GM21786 (cell line): ENCODE measurements around the gene LRRC46.

Experiments used
- ATAC-seq: cut with Tn5 transposase; IDR thresholded peaks from one replicate; pipeline ENCODE4 v1.9.1; 2021; ENCODE audit not compliant: unreplicated experiment

The LRRC46 gene

GRCh38 chr17:47850692-47851573, 19.5 kb downstream of the LRRC46 start, which contains the start of gene SP6:
Gene SP6, minus strand, starts transcription at chr17:47851163. Its CDS starts 2,734 bp downstream, at chr17:47848429.
- ATAC-seq, result no peak

- ATAC-seq, result no peak
Observed at GRCh38 chr17:47851764-47852112, 20.3 kb downstream of the LRRC46 start.

- no peak for ATAC-seq
Observed at GRCh38 chr17:47852113-47852949, 20.9 kb downstream of the LRRC46 start.

- ATAC-seq, result no peak
Observed at GRCh38 chr17:47853616-47854015, 22.1 kb downstream of the LRRC46 start.

- no peak for ATAC-seq
Observed at GRCh38 chr17:47855737-47856136, 24.3 kb downstream of the LRRC46 start.

GRCh38 chr17:47856830-47857229, 25.4 kb downstream of the LRRC46 start:
- no peak for ATAC-seq

- no peak for ATAC-seq
Observed at GRCh38 chr17:47857551-47858455, 26.3 kb downstream of the LRRC46 start.

GRCh38 chr17:47860386-47860785, 28.9 kb downstream of the LRRC46 start:
- no peak for ATAC-seq

- ATAC-seq, result no peak
Observed at GRCh38 chr17:47862621-47863440, 31.4 kb downstream of the LRRC46 start.

- no peak for ATAC-seq
Observed at GRCh38 chr17:47864791-47865216, 33.3 kb downstream of the LRRC46 start.

GRCh38 chr17:47866941-47867340, 35.5 kb downstream of the LRRC46 start:
- no peak for ATAC-seq

GRCh38 chr17:47867813-47868533, 36.5 kb downstream of the LRRC46 start:
- no peak for ATAC-seq

GRCh38 chr17:47869114-47869513, 37.6 kb downstream of the LRRC46 start:
- no peak for ATAC-seq

GRCh38 chr17:47870056-47870455, 38.6 kb downstream of the LRRC46 start:
- ATAC-seq, result no peak

GRCh38 chr17:47871048-47871447, 39.6 kb downstream of the LRRC46 start:
- no peak for ATAC-seq

- no peak for ATAC-seq
Observed at GRCh38 chr17:47872019-47872650, 40.7 kb downstream of the LRRC46 start.

GRCh38 chr17:47872651-47873161, 41.2 kb downstream of the LRRC46 start:
- no peak for ATAC-seq

GRCh38 chr17:47873200-47874090, 42.0 kb downstream of the LRRC46 start:
- ATAC-seq, result no peak
